ENCODE results near the gene DDX31.
A peak's percentile ranks its signal among the peaks of the same experiment; 100 is the strongest.
"Not testable (repeated sequence)": the region's sequence is repeated elsewhere in the genome, so short reads cannot be mapped to it uniquely, and the experiment has no call there.

Gene DDX31

DNA sequence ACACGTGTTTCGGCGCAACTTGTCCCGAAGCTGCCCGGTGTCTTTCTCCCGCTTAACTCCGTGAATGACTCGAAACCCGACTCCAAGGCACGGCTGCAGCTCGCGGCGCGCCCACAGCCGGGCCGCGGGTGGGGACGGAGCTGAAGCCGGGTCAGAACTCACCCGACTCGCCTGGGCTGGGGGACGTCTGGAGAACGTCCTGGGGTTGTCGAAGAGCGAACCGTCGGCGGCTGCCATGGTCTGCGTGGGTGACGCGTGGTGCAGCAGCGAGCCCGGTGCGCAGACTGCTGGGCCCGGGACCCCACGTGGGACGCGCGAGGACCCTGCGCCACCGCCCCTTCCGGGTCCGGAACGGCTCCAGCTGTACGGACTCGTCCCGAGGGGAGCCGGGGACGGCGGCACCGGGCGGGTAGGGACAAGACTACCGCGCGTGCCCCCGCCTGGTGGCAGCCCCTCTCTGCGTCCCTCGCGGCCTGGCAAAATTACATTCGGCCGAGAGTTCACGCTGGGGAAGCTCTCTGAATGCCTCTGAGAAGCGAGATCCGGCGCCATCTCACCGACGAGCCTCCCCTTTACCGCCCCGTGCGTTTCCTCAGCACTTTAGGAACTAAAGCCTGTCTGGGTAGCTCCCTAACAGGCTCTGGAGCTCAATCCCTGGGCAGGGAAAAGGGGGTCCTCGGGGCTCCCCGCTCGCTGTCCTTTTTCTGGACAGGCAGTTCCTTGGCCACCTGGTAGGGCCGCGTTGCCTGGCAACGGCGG, at the start of gene DDX31:
Gene DDX31 (minus strand): TSS at position 286 of the 759 bp plus-strand sequence. CDS start 49 bp downstream, at position 237.
- DNase-seq (ENCODE audit: low read depth), result peak; percentile 80

DNA sequence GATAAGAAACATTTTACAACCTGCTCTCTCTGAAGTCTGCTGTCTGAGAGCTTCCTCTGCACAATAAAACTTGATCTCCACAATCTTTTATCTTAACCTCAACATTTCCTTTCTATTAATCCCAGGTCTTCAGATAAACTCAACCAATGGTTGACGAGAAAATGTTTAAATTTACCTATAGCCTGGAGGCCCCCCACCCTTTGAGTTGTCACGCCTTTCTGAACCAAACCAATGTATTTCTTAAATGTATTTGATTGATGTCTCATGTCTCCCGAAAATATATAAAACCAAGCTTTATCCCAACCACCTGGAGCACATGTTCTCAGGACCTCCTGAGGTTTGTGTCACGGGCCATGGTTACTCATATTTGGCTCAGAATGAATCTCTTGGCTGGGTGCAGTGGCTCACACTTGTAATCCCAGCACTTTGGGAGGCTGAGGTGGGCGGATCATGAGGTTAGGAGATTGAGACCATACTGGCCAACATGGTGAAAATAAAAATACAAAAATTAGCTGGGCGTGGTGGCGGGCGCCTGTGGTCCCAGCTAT, 48.7 kb upstream of the DDX31 start:
- not testable (repeated sequence) for DNase-seq (ENCODE audit: low read depth)

DNA sequence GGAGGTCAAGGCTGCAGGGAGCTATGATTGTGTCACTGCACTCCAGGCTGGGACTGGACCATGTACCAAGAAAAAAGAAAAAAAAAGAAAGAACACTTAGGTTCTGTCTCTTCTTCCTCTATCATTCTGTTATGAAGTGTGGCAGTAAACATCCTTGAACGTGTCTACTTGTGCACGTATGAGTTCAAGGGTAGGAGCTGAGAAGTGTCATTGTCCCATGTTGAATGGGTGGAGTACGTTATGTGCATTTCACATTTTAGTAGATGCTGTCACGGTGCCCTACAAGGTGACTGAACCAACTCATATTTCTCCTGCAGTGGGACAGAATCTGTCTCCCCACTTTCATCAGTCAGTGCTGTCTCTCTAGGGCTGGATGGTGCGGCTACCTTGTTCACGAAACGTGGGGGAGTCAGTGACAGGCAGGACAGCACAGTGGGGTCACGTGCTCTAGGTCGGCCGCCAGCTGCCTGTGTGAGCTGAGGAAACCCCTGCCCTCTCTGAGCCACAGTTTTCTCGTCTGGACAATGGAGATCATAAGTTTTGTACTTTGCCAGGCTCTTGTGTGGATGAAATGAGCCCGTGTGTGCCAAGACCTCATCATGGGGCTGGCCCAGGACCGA, 47.7 kb upstream of the DDX31 start:
- no peak for DNase-seq (ENCODE audit: low read depth)

DNA sequence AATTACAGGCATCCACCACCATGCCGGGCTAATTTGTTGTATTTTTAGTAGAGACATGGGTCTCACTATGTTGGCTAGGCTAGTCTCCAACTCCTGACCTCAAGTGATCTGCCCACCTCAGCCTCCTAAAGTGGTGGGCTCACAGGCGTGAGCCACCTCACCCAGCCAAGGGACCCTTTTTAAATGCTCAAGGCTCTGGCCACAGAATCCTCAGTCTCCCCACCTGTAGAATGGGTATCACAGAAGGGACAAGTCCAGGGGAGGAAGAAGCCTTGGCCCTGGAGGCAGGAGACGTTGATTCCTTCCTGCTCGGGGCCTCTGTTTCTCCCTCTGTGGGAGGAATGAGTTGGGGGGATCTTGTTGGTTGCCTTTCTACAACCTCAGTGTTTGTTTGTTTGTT, 46.2 kb upstream of the DDX31 start:
- no peak for DNase-seq (ENCODE audit: low read depth)

DNA sequence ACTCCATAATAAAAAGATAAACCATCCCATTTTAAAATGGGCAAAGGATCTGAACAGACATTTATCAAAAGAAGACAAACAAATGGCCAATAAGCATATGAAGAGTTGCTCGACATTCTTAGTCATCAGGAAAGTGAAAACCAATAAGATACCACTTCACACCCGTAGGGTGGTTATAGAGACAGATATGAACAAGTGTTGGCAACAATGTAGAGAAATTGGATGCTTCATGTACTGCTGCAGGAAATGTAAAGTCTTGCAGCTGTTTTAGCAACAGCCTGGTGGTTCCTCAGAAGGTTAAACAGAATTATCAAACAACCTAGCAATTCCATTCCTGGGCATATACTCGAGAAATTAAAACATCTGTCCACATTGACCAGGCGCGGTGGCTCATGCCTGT, 43.0 kb upstream of the DDX31 start:
- DNase-seq (ENCODE audit: low read depth), result no peak

DNA sequence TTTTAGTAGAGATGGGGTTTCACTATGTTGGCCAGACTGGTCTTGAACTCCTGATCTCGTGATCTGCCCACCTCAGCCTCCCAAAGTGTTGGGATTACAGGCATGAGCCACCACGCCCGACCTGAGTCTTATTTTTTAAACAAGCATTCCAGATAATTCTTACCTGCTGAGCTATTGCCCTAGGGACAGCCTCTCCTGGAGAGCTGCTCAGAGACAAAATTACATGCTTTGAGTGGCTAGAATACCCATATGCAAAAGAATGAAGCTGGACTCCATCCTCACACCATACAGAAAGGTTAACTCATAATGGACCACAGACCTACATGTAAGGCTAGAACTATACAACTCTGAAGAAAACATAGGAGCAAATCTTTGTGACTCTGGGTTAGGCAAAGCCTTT, 42.1 kb upstream of the DDX31 start:
- DNase-seq (ENCODE audit: low read depth), result no peak

DNA sequence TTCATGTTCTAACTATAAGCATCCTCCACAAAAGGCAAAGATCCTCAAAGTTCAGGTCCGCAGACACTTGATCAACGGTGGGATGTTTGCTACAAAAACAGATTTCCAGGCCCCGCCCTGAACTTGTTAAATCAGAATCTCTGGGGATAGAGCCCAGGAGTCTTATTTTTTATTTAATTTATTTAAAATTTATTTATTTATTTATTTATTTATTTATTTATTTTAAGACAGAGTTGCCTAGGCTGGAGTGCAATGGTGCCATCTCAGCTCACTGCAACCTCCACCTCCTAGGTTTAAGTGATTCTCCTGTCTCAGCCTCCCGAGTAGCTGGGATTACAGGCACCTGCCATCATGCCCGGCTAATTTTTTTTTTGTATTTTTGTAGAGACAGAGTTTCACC, 41.4 kb upstream of the DDX31 start:
- not testable (repeated sequence) for DNase-seq (ENCODE audit: low read depth)

DNA sequence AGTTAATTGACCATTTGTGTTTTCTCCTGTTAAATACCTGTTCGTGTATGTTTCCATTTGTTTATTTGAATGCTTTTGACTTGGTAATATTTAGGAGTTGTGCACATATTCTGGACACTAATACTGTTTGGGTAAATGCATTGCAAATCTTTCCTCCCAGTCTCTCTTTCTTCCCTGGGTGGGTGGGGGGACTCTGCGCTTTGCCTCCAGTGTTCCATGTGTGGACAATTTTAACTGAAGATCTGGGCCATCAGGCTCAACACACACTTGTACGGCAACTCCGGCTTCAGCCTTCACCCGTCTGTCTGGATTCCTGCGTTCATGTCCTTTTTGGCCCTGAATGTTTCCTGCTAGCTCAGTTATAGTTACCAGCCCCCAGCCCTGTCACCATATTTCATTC, 40.5 kb upstream of the DDX31 start:
- DNase-seq (ENCODE audit: low read depth), result no peak

DNA sequence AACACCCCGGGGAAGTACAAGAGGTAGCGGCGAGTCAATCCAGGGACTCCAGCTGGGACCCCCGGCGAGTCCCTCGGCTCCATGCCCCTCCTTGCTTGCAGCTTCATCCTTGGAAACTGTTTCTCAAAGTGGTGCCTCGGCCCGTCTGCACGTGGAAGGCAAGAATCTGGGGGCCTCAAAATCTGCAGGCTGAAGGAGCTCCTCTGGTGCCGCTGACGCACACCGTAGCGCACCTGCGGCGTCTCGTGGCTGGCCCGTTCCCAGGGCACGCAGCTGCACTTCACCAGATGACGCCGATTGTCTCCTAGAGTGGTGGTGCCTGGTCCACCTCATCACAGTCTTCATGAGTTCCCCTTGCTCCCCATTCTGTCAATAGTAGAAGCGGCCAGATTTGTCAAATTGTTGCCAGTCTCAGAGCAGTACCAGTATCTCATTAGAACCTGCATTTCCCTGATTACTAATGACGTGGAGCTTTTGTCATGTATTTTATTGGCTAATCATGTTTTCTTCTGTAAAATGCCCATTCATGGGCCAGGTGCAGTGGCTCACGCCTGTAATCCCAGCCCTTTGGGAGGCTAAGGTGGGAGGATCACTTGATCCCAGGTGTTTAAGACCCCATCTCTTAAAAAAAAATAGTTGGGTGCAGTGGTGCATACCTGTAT, 39.1 kb upstream of the DDX31 start:
- no peak for DNase-seq (ENCODE audit: low read depth)

DNA sequence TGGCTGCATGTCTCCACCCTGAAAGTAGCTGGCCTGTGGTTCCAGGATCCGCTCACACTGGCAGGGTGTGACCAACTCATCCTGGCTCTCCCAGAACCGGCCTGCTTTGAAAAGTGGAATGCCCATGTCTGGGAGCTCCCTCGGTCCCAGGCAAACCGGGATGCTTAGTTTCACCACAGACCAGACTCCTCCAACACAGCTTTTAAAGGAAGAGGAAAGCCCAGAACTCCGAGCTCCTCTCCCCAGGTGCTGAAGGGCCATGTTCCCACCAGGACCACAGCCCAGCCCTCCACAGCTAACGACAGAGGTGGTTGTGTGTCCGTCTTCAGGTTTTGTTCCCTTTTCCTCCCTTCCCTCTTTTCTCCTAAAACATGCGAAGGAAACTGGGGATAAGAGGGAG, 38.5 kb upstream of the DDX31 start:
- DNase-seq (ENCODE audit: low read depth), result no peak

DNA sequence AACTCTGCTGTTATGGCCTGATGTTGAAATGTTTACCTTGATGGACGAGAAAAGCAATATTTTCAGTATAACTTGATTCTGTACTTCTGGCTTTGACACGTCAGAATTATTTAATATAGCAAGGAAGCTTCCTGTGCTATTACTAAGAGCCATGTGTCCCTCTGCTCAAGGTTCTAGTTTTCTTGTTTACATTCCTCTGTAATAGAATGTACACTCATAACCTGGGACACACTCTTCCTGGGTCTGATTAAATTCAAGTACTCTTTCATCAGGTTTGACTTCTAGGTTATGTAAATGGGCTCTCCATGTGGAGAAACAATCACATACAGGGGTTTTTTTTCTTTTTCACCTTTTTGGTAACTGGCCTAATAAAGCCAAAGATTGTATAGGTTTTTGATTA, 33.6 kb upstream of the DDX31 start:
- no peak for DNase-seq (ENCODE audit: low read depth)

DNA sequence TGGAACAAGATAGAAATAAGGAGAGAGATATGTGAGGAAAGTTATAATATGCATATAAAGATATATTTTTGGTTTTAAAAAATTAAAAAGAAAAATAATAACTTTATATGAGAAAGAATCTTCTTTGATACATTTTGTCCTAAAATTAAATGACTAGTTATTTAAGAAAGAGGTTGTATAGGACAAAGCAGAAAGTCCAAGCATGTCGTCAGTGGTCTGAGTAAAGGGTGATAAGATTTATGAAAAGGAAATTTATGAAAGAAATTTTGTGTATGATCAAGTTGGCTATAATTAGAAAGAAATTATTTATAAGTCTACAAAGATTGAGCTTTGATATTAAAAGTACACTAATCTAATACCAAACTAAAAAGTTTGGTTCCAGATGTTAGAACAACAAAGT, 32.5 kb upstream of the DDX31 start:
- DNase-seq (ENCODE audit: low read depth), result no peak

DNA sequence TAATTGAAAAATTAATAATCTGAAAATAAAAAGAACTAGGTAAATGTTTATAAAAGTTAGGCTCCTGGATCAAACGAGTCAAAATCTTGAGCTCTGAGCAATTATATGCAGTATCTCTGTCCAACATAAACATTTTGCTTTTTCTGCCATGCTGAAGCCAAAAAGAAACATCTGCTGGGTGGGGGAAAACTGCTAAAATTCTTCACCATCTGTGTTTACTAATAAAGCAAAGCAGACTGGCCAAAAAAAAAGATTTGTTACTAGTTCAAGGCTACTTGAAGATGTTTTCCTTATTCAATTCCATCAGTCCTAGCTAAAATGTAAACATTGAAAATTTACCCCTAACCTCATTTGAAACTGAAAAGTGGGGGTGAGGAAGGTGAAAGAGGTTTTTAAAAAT, 30.2 kb upstream of the DDX31 start:
- DNase-seq (ENCODE audit: low read depth), result no peak

DNA sequence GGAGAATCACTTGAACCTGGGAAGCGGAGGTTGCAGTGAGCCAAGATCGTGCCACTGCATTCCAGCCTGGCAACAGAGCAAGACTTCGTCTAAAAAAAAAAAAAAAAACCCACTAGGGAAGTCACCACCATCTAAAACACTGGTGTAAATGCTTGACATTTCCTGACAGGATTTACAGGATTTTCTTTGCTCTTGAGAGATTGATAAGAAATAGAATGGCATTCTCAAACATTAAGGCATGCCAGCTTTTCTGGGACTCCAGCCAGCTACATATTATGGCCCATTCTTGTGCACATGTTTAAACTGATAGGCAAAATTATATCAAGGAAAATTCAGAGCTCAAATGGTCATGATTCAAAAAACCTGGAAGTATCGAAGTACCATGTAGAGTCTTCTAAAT, 29.2 kb upstream of the DDX31 start:
- DNase-seq (ENCODE audit: low read depth), result no peak

DNA sequence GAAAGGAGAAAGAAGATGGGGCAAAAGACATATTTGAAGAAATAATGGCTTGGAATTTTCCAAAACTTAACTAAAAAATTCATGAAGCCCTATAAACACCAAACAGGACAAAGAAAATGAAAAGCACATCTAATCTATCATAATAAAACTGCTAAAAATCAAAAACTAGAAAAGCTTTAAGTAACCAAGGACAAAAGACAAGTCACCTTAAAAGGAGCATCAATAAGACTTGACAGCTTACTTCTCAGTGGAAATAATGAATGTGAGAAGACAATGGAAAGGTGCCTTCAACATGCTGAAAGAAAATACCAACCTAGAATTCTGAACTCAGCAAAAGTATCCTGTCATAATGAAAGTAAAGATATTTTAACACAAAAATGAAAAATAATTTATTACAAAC, 27.4 kb upstream of the DDX31 start:
- DNase-seq (ENCODE audit: low read depth), result no peak

DNA sequence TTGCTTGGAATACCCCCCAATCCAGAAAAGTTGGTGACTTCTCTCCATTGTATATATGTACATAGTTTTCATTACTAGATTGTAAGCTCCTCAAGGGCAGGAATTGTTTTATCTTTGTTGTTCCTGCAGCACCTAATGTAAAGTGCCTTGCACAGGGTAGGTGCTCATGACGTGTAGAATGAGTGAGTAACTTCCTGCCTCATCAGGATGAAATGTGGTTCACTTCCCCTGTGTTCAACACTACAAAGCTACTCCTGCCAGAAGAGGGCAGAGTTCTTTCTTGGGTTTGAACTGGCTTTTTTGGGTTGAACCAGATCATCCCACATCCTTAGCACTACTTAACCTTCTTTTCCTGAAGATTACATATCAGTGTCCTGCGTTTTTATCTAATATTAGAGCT, 24.4 kb upstream of the DDX31 start:
- DNase-seq (ENCODE audit: low read depth), result no peak

DNA sequence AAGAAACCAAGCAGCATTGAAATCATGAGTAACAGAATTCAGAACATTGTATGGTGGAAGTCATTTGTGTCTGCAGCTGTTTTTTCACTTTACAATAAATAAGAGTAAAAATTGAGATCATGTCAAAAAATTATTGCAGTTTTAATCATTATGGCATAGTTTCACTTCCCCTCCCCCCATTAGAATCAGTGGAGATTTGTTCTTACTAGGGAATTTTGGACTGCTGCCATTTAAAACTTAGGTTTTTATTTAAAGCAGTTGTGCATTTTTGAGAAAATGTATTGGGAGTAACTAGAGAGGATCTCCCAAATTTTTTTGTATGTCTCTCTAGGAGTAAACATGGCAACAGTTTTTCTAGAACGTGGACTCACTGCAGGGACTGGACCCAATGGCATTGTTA, 20.9 kb upstream of the DDX31 start:
- no peak for DNase-seq (ENCODE audit: low read depth)

DNA sequence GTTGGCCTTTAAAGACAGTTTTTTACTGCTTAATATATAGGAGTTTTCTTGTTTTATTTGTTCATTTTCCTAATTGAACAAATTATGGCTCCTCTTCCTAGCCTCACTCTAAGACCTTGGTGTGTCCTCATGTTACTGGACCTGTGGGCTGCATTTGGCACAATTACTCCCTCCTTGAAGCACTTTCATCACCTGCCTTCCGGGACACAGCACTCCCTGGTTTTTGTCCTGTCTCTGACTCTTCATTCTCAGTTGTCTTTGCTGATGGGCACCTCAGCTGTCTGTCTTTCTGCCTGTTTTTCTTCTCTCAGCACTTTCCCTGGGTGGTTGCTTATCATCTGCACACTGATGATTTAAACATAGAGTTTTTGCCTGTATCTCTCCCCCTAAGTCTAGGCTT, 14.1 kb upstream of the DDX31 start:
- DNase-seq (ENCODE audit: low read depth), result no peak

DNA sequence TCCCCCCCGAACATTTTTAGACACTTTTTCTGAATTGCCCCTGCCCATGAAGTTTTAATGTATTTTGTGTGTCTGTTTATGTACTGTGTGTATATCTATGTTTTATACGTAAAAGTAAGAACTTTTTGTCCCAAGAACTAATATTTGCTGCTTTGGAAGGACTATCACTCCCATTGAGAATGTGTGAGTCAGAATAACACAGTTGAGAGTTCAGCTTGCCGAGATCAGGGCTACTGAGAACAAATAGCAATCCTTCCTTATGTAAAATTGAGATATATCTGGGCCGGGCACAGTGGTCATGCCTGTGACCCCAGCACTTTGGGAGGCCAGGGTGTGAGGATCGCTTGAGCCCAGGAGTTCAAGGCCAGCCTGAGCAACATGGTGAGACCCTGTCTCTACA, 11.8 kb upstream of the DDX31 start:
- no peak for DNase-seq (ENCODE audit: low read depth)

DNA sequence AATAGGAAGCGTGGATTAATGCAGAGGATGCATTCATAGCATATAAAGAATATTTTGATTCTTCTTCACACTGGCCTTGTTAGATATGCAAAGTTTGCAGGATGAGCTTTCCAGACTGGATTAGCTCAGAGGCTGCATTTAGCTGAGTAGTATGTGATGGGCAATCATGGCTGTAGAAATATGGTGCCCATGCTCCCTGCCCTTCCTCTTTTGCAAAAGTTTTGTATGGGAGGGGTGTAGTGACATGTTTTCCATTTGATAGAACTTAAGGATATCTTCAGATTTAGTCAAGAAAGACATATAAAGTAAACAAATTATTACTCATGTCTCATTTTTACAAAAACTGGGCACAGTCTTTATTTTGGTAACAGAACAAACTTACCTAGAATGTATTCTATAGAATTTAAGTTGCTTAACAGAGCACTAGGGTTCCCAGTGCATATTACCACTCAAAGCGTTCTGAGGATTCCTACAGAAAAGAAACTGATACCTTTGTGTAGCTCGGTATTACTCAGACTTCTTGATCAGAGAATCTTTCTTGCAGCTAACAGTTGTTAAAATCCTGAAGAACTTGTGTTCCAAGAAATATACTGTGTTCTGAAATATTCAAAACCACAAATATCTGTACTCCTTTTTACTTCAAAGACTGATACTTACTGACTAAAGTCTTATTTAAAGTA, 10.3 kb upstream of the DDX31 start:
- no peak for DNase-seq (ENCODE audit: low read depth)

DNA sequence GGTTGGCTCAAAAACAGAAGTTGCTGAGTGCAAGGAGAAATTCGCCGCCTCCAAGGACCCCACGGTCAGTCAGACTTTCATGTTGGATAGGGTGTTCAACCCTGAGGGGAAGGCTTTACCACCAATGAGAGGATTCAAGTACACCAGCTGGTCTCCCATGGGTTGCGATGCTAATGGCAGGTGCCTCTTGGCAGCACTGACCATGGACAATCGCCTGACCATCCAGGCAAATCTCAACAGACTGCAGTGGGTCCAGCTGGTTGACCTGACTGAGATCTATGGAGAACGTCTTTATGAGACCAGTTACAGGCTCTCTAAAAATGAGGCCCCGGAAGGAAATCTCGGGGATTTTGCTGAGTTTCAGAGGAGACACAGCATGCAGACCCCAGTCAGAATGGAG, 8.2 kb upstream of the DDX31 start:
- DNase-seq (ENCODE audit: low read depth), result no peak

DNA sequence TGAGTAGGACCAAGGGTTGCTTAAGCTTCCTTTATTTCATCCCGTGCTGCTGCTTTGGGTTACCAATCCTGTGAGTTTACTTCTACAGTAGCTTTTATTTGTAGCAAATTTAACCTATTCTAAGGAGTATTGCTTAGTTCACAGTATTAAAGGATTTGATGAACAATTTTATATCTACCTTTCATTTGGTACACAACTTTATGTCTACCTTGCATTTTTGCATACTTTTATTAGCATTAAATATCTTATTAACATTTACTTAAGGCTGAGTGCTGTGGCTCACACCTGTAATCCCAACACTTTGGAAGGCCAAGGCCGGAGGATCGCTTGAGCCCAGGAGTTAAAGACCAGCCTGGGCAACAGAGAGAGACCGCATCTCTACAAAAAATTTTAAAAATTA, 4.7 kb upstream of the DDX31 start:
- no peak for DNase-seq (ENCODE audit: low read depth)

DNA sequence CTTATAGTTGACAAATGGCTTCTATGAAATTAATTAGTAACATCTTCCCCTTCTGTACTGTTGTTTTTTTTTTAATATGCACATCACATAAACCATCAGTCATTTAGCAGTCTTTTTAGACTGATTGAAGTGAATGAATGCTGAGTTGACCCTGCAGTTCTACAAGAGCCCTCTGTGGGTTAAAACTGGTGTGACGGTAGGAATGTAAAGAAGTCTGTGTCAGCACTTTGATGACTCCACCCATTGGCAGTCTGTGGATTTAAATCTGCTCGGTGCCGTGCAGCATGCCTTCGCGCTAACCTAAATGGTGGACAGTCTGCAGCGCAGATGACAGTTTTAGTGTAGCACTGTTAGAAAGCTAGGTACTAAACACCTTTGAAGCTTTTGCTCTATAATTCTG, 3.6 kb upstream of the DDX31 start:
- DNase-seq (ENCODE audit: low read depth), result no peak
